GM19438 (cell line): ENCODE measurements around the gene ACP3.

ENCODE experiments used
- ATAC-seq: cut with Tn5 transposase; IDR thresholded peaks from one replicate; pipeline ENCODE4 v1.9.1; 2021; ENCODE audit warnings: low read depth; ENCODE audit not compliant: unreplicated experiment

ACP3 gene

DNA sequence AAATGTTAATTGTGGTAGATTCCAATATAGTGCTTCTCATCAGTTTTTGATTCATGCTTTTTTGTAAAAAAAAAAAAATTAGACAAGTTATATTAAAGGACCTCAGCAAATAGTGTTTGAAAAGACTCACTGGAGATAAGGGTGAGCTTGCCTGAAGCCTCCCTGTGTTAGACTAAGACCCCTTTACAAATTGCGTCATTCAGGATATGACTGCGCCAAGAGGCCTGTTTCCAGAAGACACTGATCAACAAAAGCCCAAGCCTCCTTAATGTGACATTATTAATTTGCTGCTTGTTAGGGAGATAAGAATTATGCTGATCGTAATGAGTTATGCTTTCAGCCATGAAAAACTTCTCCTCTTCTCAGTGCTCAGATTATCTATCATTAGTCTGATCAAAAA is 87.1 kb downstream of the ACP3 start:
- ATAC-seq = no peak

DNA sequence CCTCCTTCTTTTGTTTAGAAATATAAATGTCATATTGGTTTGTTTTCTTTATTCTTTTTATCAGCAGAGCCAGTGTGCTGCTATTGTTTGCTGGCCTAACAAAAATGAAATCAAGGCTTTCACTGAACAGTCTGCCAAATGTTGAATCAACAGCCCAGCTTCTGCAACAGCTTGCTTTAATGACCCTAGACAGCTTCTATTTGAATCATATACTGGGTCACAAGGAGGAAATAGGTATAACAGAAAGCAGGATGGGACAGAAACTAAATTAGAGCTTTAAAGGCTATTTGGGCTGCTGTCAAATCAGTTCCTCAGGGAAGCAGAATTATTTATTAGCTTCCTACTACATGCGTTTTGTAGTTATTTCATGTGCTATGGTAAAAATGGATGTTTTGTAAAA is 88.0 kb downstream of the ACP3 start:
- ATAC-seq = no peak

DNA sequence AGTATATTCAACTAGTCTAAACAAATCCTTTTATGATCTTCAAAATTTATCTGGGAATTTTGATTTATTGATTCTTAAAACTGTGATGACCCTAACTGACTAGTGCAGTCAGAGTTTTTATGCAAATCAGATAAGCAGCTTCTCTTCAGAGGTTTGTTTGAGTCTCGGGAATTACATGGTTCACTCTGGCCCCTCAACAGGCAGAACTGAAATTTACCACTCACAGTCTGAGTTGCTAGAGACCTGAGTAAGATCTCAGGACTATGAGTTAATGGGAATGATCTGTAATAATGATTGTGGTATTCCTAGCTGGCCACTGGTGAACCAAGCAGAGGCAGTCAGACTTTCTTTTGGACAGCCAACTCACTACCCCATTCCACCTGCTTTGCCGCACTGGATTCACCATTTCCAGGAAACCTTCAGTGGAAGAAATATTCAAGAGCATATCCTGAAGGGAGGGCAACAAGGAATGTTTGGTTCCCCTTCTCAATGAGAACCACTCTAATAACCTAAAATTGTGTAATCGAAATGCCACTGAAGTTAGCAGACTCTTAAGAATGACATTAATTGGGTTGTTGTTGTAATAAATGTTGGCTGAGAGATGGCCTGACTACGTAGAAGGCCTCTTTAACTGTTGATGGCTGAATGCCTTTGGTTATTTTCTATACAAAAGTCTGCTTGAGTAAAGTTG is 88.5 kb downstream of the ACP3 start:
- ATAC-seq = no peak

DNA sequence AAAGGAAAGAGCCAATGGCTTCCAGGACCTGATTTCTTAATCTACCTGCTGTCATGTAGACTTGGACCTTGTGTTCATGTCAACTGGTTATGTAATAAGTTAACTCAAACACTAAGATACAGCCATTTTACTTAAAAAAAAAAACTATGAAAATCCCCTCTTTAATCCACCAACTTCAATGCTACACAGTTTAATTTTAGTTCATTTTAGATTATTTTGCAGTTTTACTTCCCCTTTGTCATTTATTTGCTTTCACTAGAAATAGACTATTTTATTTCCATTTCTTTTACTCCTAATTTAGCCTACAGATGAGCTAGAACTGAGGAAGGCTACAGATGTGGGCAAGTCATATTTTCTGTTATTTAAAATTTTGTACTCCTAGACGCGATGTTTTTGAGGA is 89.4 kb downstream of the ACP3 start:
- no peak for ATAC-seq

DNA sequence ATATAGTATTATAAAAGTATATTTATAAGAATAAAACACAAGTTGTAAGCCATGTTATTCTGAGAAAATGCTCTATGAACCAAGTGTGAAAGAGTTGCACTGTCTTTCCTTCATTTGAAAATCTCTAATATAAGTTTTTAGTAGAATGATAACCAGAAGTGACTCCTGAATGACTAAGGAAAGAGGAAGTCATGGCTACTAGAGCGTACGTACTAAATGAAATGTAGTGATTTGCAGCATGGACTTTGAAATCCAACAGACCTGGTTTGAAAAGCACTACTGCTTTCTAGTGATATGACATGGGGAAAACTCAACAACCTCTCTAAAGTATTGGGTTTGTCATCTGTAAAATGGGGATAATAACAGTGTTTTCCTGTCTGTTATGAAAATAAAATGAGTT is 89.8 kb downstream of the ACP3 start:
- ATAC-seq = no peak
